Type B pancreatic cell (in vitro differentiated cells): ENCODE measurements around the gene CD180. TPM values are rescaled to one million over a fixed set of nuclear protein-coding genes. Genes with fewer than 3 reads are reported as not detected.

Experiments
- DNase-seq: peaks from one replicate; pipeline ENCODE4 v3.0.0; 2021; ENCODE audit warnings: mixed read lengths; ENCODE audit not compliant: unreplicated experiment; ENCODE audit errors: extremely low spot score
- H3K27ac Mint-ChIP-seq: 2 replicates; pipeline ENCODE4 v1.8.0; 2021; ENCODE audit warnings: mild to moderate bottlenecking, mixed read lengths
- H3K27me3 Mint-ChIP-seq: 2 replicates; pipeline ENCODE4 v1.8.0; 2021; ENCODE audit warnings: mixed read lengths
- H3K36me3 Mint-ChIP-seq: 2 replicates; pipeline ENCODE4 v1.8.0; 2021; ENCODE audit warnings: mixed read lengths
- H3K4me1 Mint-ChIP-seq: one replicate; pipeline ENCODE4 v1.8.0; 2021; ENCODE audit warnings: mixed read lengths; ENCODE audit not compliant: unreplicated experiment
- H3K4me3 Mint-ChIP-seq: 2 replicates; pipeline ENCODE4 v1.8.0; 2021; ENCODE audit warnings: mild to moderate bottlenecking, mixed read lengths
- H3K9me3 Mint-ChIP-seq: 2 replicates; pipeline ENCODE4 v1.8.0; 2021; ENCODE audit warnings: mixed read lengths
- total RNA-seq: library from RNA; stranded (reverse); gene quantifications from 2 replicates; pipeline ENCODE4 v1.2.1, GENCODE V29; 2021; ENCODE audit warnings: low replicate concordance
- TF ChIP-seq, protein P1 (sequence below): fragments of 200-600 bp; sonication (generic); conservative IDR thresholded peaks from 2 replicates; pipeline ENCODE4 v1.5.0; 2021; ENCODE audit warnings: antibody characterized with exemption, mild to moderate bottlenecking

The CD180 gene
- total RNA-seq, 1 donor from 2014 or later: not detected

- no peaks in the 10 kb centered on the region for H3K27me3 Mint-ChIP-seq
- no peak overlapping the region for H3K4me3 Mint-ChIP-seq
- no peaks in the 10 kb centered on the region for H3K9me3 Mint-ChIP-seq
- H3K36me3 Mint-ChIP-seq: no peaks in the 10 kb centered on the region
- TF ChIP-seq, protein P1, sequence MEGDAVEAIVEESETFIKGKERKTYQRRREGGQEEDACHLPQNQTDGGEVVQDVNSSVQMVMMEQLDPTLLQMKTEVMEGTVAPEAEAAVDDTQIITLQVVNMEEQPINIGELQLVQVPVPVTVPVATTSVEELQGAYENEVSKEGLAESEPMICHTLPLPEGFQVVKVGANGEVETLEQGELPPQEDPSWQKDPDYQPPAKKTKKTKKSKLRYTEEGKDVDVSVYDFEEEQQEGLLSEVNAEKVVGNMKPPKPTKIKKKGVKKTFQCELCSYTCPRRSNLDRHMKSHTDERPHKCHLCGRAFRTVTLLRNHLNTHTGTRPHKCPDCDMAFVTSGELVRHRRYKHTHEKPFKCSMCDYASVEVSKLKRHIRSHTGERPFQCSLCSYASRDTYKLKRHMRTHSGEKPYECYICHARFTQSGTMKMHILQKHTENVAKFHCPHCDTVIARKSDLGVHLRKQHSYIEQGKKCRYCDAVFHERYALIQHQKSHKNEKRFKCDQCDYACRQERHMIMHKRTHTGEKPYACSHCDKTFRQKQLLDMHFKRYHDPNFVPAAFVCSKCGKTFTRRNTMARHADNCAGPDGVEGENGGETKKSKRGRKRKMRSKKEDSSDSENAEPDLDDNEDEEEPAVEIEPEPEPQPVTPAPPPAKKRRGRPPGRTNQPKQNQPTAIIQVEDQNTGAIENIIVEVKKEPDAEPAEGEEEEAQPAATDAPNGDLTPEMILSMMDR: peak; percentile 86
- H3K4me1 Mint-ChIP-seq: peaks cover 19% of the 10 kb centered on the region
- no peak overlapping the region for H3K27ac Mint-ChIP-seq
- no peak for DNase-seq
Measured at GRCh38 chr5:67209141-67209771, 12.7 kb upstream of the CD180 start.

DNA sequence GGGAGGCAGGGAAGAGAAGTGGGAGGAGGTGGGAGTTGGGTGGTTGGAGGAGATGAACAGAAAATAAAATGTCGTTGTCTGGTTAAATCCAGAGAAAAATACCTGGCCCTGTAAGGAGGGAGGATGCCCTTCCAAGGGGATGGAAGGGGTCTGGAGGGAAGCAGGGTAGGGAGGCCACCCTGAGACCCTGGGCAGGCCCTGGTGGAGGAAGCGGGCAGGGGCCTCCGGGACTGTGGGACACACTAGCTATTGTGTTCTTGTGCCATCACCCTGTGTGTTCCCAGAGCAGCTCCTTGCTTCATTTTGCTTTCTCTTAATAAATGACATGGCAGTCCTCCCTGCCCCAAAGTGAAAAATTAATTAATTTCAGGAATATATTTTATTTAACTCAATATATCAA lies 11.8 kb upstream of the CD180 start:
- TF ChIP-seq, protein P1: no peak

GRCh38 chr5:67206929-67207328 lies 10.3 kb upstream of the CD180 start:
- TF ChIP-seq, protein P1: no peak
- H3K9me3 Mint-ChIP-seq: no peaks in the 10 kb centered on the region
- peak overlapping the region; percentile 83 for H3K27ac Mint-ChIP-seq
- no peaks in the 10 kb centered on the region for H3K36me3 Mint-ChIP-seq
- peak overlapping the region; percentile 29 for H3K4me3 Mint-ChIP-seq
- no peaks in the 10 kb centered on the region for H3K27me3 Mint-ChIP-seq
- DNase-seq: no peak
- peaks cover 21% of the 10 kb centered on the region for H3K4me1 Mint-ChIP-seq

More for the DNA sequence above, 11.8 kb upstream of the CD180 start:
- no peak for DNase-seq
- Mint-ChIP-seq H3K27me3 (no peaks in the 10 kb centered on the region), H3K4me3 (no peak overlapping the region), H3K36me3 (no peaks in the 10 kb centered on the region), H3K27ac (no peak overlapping the region), H3K9me3 (no peaks in the 10 kb centered on the region), H3K4me1 (peaks cover 21% of the 10 kb centered on the region)

DNA sequence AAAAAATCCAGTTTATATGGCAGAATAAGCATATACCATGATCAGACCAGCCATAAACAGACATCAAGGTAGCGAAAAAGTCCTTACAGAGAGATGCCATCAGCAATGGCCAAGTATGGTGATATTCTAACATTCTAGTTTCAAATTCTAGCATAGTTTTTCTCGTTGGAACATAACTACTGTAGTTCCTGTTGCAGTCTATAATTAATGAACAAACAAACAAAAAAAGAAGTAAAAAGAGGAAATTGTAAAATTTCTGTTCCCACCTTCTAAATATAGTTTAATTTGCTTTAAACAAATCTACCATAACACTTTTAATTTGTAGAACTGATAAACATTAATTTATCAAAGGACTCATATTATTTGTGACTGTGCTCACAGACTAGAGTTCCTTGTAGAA lies 9.9 kb upstream of the CD180 start:
- H3K27me3 Mint-ChIP-seq: no peaks in the 10 kb centered on the region
- no peak overlapping the region for H3K4me3 Mint-ChIP-seq
- peaks cover 21% of the 10 kb centered on the region for H3K4me1 Mint-ChIP-seq
- TF ChIP-seq, protein P1: no peak
- no peaks in the 10 kb centered on the region for H3K9me3 Mint-ChIP-seq
- peak overlapping the region; percentile 83 for H3K27ac Mint-ChIP-seq
- no peaks in the 10 kb centered on the region for H3K36me3 Mint-ChIP-seq
- no peak for DNase-seq

DNA sequence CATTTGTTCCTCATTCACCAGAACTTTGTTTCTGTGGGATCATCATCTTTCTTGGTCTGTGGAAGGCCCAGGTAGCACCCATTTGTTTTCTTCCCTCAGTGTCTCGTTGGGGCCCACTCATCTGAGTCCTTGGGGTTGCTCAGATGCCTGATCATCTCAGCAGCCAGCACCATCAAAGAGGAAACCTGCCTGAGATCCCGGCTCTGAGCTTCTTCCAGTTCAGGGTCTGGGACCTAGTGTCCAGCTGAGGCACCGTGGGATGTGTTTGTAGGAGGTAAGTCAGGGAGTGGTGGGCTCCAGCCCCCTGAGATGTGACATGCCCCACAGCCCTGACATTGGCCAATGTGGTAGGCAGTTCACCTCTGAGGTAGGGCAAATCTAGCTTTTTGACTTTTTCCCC lies 9.4 kb upstream of the CD180 start:
- H3K9me3 Mint-ChIP-seq: peaks cover 4% of the 10 kb centered on the region
- H3K27me3 Mint-ChIP-seq: no peaks in the 10 kb centered on the region
- peaks cover 21% of the 10 kb centered on the region for H3K4me1 Mint-ChIP-seq
- H3K4me3 Mint-ChIP-seq: no peak overlapping the region
- DNase-seq: no peak
- TF ChIP-seq, protein P1: no peak
- no peaks in the 10 kb centered on the region for H3K36me3 Mint-ChIP-seq
- H3K27ac Mint-ChIP-seq: peak overlapping the region; percentile 39
